ENCODE results near the gene CYP24A1. TPM values are rescaled to one million over a fixed set of nuclear protein-coding genes. Genes with fewer than 3 reads are reported as not detected.

Gene CYP24A1
- total and polyA plus RNA-seq, 2 of the 13 experiments (the other 11 are each of a cell fraction or from before 2014, with no cell fraction given): 9.4 to 32.7 TPM

DNA sequence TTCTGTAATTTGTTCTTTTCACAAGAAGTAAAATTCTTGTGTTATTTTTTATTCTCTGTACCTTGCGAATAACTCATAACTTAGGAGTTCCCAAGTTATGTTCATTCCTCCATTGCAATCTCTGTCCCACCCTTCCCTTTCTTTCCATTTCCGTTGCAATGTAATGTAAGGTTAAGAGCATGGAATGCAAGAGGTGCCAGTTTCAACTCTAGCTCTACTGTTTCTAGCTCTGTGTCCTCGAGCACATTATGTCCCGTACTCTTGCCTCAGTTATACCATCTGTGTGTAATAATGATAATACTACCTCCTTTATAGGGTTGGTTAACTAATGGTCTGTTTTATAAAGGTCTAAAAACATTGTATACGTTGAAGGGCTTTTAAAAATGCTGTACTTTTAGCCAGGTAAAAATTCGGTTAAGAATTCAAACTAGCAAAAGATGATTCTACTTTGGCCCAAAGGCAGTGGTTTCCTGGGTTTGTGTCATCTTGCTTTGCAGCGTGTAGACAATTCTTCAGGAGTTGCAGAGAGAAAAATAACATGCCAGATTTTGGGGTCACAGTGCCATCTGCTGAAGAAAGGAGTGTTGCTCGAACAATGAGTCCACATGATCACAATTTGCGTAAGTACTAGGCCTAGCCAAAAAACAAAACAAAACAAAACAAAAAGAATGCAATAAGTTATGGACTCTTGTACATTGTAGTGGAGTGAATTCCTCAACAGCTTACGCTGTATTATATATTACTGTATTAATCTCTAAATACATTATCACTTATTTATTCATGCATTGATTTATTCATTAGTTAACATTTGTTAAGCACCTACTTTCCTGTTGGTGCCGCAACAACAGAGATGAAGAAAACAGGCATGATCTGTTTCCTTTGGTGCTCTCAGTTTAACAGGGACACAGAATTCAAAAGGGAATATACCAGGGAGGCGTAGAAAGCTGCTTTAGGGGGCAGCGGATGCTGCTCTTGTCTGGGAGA lies 24.1 kb upstream of the CYP24A1 start (continued):
- TF ChIP-seq, protein P1, sequence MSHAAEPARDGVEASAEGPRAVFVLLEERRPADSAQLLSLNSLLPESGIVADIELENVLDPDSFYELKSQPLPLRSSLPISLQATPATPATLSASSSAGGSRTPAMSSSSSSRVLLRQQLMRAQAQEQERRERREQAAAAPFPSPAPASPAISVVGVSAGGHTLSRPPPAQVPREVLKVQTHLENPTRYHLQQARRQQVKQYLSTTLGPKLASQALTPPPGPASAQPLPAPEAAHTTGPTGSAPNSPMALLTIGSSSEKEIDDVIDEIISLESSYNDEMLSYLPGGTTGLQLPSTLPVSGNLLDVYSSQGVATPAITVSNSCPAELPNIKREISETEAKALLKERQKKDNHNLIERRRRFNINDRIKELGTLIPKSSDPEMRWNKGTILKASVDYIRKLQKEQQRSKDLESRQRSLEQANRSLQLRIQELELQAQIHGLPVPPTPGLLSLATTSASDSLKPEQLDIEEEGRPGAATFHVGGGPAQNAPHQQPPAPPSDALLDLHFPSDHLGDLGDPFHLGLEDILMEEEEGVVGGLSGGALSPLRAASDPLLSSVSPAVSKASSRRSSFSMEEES (CRISPR knock-in tag; IDR thresholded peaks at IDR 0.05): 0 out of 2 replicates have a peak, but pooled peaks have one; percentile 42
- TF ChIP-seq ZNF33A (CRISPR knock-in tag; IDR thresholded peaks at IDR 0.05; ENCODE audit: borderline replicate concordance): no peak
- no peak for TF ChIP-seq AGO1 (IDR thresholded peaks at IDR 0.05; ENCODE audit: low read depth, low read length, poor library complexity, severe bottlenecking)
- no peak for TF ChIP-seq KLF16 (CRISPR knock-in tag; IDR thresholded peaks at IDR 0.05)
- TF ChIP-seq, protein P2, sequence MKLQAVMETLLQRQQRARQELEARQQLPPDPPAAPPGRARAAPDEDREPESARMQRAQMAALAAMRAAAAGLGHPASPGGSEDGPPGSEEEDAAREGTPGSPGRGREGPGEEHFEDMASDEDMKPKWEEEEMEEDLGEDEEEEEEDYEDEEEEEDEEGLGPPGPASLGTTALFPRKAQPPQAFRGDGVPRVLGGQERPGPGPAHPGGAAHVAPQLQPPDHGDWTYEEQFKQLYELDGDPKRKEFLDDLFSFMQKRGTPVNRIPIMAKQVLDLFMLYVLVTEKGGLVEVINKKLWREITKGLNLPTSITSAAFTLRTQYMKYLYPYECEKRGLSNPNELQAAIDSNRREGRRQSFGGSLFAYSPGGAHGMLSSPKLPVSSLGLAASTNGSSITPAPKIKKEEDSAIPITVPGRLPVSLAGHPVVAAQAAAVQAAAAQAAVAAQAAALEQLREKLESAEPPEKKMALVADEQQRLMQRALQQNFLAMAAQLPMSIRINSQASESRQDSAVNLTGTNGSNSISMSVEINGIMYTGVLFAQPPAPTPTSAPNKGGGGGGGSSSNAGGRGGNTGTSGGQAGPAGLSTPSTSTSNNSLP (IDR thresholded peaks at IDR 0.05; ENCODE audit: low read depth, low read length): 0 out of 2 replicates have a peak, but pooled peaks have one; percentile 27
- peak; percentile 90; the same call in 1 of the 2 replicates for TF ChIP-seq SSRP1 (CRISPR knock-in tag; IDR thresholded peaks at IDR 0.05)
- TF ChIP-seq THYN1 (CRISPR knock-in tag; IDR thresholded peaks at IDR 0.05; ENCODE audit: borderline replicate concordance, low read depth): no peak
- TF ChIP-seq RCOR2 (CRISPR knock-in tag; IDR thresholded peaks at IDR 0.05): no peak
- TF ChIP-seq ZNF333 (CRISPR knock-in tag; IDR thresholded peaks at IDR 0.05; ENCODE audit: borderline replicate concordance): no peak
- TF ChIP-seq, protein P3, sequence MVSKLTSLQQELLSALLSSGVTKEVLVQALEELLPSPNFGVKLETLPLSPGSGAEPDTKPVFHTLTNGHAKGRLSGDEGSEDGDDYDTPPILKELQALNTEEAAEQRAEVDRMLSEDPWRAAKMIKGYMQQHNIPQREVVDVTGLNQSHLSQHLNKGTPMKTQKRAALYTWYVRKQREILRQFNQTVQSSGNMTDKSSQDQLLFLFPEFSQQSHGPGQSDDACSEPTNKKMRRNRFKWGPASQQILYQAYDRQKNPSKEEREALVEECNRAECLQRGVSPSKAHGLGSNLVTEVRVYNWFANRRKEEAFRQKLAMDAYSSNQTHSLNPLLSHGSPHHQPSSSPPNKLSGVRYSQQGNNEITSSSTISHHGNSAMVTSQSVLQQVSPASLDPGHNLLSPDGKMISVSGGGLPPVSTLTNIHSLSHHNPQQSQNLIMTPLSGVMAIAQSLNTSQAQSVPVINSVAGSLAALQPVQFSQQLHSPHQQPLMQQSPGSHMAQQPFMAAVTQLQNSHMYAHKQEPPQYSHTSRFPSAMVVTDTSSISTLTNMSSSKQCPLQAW (CRISPR knock-in tag; IDR thresholded peaks at IDR 0.05): no peak
- TF ChIP-seq MED8 (CRISPR knock-in tag; IDR thresholded peaks at IDR 0.05; ENCODE audit: insufficient replicate concordance): no peak
- 0 out of 2 replicates have a peak, but pooled peaks have one; percentile 56 for TF ChIP-seq ZNF205 (CRISPR knock-in tag; IDR thresholded peaks at IDR 0.05)
- TF ChIP-seq SAP130 (CRISPR knock-in tag; IDR thresholded peaks at IDR 0.05; ENCODE audit: low read depth): peak; percentile 45; the same call in 1 of the 2 replicates
- peak; percentile 31 for TF ChIP-seq RARA (CRISPR knock-in tag; IDR thresholded peaks at IDR 0.05)
- TF ChIP-seq, protein P4, sequence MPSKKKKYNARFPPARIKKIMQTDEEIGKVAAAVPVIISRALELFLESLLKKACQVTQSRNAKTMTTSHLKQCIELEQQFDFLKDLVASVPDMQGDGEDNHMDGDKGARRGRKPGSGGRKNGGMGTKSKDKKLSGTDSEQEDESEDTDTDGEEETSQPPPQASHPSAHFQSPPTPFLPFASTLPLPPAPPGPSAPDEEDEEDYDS (CRISPR knock-in tag; IDR thresholded peaks at IDR 0.05): no peak; the same call in none of the 2 replicates
- TF ChIP-seq REXO4 (CRISPR knock-in tag; IDR thresholded peaks at IDR 0.05; ENCODE audit: borderline replicate concordance): no peak
- no peak for TF ChIP-seq ZNF30 (CRISPR knock-in tag; IDR thresholded peaks at IDR 0.05)
- TF ChIP-seq, protein P5, sequence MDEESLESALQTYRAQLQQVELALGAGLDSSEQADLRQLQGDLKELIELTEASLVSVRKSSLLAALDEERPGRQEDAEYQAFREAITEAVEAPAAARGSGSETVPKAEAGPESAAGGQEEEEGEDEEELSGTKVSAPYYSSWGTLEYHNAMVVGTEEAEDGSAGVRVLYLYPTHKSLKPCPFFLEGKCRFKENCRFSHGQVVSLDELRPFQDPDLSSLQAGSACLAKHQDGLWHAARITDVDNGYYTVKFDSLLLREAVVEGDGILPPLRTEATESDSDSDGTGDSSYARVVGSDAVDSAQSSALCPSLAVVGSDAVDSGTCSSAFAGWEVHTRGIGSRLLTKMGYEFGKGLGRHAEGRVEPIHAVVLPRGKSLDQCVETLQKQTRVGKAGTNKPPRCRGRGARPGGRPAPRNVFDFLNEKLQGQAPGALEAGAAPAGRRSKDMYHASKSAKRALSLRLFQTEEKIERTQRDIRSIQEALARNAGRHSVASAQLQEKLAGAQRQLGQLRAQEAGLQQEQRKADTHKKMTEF (CRISPR knock-in tag; IDR thresholded peaks at IDR 0.05): peak; percentile 65; the same call in 1 of the 2 replicates
- TF ChIP-seq ZNF33B (CRISPR knock-in tag; IDR thresholded peaks at IDR 0.05): no peak
- TF ChIP-seq, protein P6, sequence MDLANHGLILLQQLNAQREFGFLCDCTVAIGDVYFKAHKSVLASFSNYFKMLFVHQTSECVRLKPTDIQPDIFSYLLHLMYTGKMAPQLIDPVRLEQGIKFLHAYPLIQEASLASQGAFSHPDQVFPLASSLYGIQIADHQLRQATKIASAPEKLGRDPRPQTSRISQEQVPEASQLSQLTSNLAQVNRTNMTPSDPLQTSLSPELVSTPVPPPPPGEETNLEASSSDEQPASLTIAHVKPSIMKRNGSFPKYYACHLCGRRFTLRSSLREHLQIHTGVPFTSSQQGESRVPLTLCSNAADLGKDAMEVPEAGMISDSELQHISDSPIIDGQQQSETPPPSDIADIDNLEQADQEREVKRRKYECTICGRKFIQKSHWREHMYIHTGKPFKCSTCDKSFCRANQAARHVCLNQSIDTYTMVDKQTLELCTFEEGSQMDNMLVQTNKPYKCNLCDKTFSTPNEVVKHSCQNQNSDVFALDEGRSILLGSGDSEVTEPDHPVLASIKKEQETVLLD (CRISPR knock-in tag; IDR thresholded peaks at IDR 0.05; ENCODE audit: low read depth): no peak
